ENCODE measurements around the gene RAD9A.
"Not testable (repeated sequence)": the region's sequence is repeated elsewhere in the genome, so short reads cannot be mapped to it uniquely, and the experiment has no call there.

The RAD9A gene

DNA sequence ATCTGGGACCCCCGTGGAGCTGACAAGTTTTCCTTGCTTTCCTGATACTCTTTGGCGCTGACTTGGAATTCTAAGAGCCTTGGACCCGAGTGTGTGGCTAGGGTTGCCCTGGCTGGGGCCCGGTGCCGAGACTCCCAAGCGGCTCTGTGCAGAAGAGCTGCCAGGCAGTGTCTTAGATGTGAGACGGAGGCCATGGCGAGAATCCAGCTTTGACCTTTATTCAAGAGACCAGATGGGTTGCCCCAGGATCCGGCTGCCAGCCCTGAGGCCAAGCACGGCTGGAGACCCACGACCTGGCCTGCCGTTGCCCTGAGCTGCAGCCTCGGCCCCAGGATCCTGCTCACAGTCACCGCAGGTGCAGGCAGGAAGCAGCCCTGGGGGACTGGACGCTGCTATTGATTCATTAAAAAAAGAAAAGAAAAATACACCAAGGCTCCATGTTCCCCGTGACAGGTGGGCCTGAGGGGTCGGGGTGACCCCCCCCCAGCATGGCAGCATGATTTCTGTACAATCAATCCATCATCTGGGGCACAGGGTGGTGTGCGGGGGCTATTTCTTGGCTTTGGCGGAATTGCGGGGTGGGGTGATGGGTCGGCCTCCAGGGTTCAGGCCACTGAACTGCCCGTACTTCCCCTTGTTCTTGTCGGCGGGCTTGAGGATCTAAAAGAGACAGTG, 6.3 kb downstream of the RAD9A start:
- no peak for DNase-seq

DNA sequence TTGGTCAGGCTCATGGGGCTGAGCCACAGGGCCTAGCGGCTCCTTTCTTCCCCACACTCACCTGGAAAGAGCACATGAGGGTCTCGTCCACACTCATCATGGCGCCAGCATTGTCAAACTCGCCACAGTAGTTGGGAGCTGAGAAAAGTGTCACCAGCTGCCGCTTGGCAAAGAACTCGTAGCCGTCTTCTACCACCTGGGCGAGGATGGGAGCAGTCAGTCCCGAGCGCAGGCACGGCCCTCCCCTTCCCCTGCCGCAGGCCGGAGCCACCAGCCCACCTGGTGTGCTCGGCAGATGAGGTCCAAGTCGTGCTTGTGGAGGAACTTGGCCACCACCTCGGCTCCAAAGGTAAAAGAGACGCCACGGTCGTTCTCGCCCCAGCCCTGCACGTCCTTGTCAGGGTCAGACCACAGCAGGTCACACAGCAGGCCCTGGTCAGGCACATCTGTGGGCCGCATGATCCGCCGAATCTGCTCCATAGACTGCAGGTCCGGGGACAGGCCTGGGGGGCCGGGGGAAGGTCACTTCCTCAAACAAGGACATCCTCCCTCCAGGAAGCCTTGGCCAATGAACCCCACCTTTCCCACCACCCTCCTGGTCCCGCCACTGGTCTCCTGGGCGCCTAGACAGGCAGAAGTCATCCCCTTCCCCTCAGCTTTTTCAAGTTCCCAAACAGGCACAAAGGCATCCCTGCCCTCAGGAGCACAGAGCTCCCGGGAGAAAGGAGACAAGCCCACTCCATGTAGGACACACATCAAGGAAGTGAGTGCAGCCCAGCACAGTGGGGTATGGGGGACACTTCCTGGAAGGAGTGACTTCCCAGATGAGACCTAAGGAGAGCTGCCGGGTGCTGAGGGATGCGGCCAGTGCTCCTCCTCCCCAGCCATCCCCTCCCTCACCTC, 7.1 kb downstream of the RAD9A start:
- DNase-seq: no peak

DNA sequence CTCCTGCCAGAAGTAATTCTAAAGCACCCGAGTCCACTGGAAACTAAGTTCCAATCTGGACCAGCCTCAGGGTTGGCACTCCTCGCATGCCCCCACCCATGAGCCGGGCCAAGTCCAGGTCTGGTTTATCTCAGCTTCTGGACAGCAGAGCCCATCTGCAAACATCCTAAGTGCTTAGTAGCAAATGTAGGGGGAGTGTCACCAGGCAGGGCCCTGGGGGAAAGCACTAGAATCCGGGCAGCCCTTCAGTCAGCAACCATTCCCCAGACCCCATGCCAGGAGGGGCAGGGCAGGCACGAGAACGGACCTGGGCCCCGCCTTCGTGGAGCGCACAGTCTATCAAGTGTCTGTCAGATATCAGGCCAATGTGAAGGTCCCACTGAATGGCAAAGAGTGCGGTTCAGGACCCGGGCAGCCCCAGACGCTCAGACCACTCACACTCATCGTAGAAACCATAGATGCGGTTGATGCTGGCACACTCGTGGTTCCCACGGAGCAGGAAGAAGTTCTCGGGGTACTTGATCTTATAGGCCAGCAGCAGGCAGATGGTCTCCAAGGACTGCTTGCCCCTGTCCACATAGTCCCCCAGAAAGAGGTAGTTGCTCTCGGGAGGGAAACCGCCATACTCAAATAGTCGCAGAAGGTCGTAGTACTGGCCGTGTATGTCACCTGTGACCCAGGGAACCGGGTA, 8.6 kb downstream of the RAD9A start:
- DNase-seq: no peak

DNA sequence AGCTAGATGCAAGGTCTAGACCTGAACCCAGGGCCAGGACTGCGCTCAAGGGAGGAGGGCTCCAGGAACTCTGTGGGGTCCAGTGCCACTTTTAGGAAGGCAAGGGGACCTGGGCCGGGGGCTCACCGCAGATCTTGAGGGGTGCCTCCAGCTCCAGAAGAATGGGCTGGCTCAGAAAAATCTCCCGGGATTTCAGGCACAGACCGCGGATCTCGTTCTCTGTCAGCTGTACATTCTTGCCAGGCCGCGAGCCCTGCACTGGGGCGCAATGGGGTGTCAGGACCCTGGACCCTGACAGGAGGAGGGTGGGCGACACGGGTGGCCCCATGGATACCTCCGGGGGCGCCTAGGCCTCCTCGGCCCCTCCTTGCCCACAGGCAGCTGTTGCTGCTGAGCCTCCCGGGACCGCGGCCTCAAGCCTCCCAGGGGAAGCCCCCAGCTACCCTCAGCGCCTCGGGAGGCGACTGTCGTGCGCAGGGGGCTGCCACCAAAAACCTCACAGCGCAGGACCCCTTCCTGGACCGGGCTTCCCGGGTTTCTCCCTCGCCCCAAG, 9.2 kb downstream of the RAD9A start:
- DNase-seq: no peak

DNA sequence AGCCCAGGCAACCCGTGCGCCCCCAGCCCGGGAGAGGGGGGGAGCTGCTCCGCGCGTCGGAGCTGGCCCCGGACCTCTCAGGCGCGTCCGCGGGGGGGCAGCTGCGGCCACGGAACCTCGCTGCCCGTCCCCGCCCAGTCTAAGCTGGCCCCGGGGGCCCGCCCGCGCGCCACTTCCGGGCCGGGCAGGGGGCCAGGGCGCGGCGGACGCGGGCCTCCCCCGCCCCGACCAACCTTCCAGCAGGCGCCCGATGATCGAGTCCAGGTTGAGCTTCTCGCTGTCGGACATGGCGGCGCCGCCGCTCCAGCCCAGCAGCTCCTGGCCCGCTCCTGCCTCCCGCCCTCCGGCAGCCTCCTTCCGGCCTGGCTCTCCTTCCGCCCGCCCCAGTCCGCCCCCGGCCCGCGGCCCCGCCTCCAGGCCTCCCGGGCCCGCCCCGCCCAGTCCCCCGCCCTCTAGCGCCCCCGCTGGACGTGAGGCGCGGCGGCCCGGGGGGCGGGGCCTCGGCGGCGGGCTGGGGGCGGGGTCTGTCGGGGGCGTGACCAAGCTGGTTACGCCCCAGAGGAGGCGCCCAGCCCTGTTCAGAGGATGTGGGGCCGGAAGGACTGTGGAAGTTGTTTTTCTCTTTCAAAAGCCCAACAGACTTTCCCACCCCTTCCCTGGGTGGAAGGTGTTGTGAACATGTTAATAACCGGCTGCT, 9.9 kb downstream of the RAD9A start, which contains the start of gene PPP1CA:
Gene PPP1CA, minus strand, starts transcription at position 364 of the 697 bp plus-strand sequence. Its CDS starts 76 bp downstream, at position 288.
- DNase-seq: peak in 1 of 2 experiments; percentile 65

DNA sequence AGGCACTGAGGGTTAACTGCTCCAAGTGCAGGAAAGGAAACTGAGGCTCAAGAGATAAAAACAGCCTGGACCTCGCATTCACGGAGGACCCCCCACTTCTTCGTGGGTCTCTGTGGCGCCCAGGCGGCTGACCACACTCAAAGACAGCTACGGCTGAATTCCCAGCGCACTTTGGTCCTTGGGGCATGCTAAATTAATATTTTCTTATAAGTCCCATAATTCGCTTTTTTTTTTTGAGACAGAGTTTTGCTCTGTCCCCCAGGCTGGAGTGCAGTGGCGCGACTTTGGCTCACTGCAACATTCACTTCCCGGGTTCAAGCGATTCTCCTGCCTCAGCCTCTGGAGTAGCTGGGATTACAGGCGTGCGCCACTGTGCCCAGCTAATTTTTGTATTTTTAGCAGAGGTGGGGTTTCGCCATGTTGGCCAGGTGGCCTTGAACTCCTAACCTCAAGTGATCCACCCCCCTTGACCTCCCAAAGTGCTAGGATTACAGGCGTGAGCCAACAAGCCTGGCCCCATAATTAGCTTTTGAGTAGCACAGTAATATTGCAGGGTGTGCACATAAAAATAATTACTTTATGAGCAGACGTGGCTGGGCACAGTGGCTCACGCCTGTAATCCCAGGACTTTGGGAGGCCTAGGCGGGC, 10.5 kb downstream of the RAD9A start:
- not testable (repeated sequence) for DNase-seq

DNA sequence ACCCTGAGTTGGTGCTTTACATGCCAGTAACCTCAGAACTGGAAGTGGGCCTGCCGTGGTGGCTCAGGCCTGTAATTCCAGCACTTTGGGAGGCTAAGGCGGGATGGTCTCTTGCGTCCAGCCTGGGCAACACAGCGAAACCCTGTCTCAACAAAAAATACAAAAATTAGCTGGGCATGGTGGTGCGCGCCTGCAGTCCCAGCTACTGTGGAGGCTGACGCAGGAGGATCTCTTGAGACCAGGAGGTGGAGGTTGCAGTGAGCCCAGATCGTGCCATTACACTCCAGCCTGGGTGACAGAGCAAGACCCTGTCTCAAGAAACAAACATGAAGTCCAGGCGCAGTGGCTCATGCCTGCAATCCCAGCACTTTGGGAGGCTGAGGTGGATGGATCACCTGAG, 11.3 kb downstream of the RAD9A start:
- not testable (repeated sequence) for DNase-seq

DNA sequence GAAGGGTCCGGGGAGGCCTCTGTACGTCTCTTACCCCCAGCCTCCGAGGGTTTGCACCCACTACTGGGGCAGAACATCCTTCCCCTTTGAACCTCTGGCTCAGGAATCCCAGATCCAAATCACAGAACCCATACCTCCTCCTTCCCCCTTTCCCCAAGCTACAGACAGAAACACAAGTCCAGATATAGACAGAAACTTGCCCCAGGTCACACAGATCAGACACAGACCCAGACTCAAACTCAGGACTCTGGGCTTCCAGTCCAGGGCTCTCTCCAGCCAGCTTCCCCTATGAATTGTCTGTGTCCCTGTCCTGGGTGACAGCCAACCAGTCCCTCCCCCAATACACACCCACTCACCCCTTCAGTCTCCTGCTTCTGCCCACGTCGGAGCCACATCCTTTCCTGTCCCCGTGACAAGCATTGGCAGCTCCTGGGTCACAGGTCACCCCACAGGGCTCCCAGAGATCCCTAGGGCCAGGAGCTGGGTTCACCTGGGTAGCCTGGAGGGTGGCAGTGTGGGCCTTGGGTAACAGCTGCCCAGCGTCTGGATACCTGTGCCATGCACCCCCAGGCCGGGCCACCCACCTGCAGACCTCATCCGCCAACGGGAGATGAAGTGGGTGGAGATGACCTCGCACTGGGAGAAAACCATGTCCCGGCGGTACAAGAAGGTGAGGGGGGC, 12.9 kb downstream of the RAD9A start:
- no peak for DNase-seq

DNA sequence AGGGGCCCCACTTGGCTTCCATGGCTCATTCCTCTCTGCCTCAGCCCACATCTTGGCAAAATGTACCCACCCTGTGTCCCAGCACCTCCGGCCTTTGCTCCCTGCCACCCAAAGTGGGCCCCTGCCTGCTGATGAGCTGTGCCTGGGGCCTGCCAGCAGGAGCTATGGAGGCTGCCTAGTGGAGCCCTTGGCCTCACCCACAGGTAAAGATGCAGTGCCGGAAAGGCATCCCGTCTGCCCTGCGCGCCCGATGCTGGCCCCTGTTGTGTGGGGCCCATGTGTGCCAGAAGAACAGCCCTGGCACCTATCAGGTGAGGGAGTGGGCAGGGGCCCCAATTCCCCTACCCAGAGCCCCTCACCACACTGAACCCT, 13.4 kb downstream of the RAD9A start:
- DNase-seq: no peak

DNA sequence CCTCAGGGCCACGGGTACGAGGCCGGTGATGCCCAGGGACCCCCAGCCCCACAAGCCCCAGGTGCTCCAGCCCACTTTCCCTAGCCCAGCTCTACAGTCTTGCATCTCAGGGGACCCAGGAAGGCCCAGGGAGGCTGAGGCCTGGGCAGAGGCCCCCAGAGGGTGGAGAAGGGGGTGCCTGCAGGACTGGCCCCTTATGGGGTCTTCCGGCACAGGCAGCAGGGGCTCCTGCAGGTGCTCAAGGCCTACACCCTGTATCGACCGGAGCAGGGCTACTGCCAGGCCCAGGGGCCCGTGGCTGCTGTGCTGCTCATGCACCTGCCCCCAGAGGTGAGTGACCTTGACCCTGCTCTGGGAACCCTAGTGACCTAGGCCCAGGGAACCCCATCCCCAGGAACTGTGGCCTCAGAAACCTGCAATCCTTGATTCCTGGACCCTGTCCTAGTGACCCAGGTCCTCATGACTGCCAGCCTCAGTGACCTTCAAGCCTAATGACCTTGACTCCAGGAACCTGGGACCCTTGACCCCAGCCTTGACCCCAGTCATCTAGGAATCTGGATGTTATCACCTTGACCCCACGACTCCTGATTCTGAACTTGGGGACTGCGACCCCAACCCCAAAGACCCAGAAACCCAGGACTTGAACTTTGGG, 14.0 kb downstream of the RAD9A start:
- DNase-seq: no peak

DNA sequence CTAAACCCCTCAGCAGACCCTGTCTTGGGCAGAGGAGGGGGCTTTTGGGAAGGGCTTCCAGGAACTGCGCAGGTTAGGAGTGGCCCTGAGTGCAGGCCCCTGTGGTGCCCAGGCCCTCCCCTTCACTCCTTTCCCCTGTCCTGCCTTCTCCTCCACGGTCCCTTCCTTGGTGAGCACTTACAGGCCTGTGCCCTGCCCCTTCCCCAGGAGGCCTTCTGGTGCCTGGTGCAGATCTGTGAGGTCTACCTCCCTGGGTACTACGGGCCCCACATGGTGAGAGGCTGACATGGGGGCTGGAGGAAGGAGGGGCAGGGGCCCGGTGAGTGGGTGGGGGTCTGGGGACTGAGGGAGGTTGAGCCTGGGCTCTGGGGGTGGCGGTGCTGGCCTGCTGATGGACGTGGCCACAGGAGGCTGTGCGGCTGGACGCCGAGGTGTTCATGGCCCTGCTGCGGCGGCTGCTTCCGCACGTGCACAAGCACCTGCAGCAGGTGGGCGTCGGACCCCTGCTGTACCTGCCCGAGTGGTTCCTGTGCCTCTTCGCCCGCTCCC, 14.7 kb downstream of the RAD9A start:
- no peak for DNase-seq

DNA sequence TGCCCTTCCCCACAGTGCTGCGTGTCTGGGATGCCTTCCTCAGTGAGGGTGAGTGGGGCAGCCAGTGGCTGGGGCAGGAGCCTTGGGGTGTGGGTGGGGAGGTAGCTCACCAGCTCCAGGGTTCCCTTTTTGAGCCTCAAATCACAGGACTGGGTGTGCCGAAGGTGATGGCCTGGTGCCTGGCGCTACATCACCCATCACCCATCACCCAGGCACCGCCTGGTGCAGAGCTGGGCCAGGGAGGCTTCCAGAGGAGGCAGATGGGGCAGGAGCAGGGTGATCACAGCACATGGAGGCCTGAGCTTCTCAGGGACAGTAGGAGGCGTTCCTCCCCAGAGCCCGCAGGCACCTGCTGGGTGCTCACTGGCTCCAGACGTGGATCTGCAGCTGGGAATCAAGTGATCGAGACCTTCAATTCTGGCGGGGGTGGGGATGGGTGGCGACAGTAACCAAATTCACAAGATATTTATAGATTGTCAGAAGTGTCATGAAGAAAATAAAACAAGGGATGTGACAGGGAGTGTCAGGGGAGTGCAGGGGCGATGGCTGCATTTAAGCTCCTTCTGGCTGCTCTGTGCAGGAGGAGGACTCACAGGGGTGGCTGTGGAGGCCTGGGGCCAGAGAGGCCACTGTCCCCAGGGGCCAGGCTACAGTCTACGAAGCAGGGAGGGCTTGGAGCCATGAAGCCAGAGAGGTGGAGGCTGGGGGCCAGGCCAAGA, 15.3 kb downstream of the RAD9A start:
- DNase-seq: no peak

DNA sequence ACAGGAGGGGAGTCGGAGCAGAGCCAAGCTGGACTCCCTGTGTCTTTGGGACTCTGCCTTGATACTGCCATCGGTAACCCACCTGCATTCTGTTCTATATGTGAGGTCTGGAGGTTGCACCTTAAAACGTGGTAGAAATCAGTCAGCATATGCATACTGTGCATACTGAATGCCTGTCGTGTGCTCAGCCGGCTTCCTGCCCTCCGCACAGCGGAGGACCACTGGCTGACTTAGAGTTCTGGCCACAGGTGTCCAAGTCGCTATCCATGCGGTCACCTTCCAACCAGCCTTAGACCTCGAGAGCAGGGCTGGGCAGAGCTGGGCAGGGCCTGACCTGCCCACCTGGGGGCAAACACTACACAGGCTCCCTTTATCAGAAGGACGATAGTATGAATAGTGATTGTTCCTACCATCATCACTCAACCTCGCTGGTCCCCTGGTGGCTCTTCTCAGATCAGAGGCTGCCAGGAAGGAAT, 15.9 kb downstream of the RAD9A start:
- no peak for DNase-seq

DNA sequence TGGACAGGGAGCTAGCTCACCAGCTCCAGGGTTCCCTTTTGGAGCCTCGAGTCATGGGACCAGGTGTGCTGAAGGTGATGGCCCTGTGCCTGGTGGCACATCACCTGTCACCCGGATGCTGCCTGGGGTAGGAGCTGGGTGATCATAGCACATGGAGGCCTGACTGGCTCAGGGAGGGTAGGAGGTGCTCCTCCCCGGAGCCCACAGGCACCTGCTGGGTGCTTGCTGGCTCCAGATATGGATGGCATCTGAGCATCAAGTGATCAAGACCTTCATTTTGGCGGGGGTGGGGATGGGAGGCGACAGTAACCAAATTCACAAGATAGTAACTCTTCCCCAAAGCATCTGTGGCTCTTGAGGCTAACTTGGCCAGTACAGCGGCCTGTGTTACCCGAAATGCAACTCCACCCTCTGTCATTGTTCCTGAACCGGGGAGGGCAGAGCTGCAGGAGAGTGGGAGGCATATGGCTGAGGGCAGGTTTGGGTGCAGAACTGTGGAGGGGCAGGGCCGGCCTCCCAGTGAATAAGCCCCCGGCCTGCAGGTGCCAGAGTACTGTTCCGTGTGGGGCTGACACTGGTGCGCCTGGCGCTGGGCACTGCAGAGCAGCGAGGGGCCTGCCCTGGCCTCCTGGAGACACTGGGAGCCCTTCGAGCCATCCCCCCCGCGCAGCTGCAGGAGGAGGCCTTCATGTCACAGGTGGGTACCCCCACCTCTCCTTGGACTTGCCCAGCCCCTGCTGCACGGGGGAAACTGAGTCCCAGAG, 16.8 kb downstream of the RAD9A start:
- DNase-seq: no peak

DNA sequence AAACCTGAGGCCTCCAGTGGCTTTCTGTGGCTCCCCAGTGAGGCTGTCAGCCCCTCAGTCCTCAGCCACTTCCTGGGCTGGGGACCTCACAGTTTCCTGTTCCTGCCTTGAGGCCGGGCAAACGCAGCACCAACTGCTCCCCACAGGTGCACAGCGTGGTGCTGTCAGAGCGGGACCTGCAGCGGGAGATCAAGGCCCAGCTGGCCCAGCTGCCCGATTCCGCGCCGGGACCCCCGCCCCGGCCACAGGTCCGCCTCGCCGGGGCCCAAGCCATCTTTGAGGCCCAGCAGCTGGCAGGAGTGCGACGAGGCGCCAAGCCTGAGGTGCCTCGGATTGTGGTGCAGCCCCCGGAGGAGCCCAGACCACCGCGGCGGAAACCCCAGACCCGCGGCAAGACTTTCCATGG, 17.5 kb downstream of the RAD9A start:
- no peak for DNase-seq

DNA sequence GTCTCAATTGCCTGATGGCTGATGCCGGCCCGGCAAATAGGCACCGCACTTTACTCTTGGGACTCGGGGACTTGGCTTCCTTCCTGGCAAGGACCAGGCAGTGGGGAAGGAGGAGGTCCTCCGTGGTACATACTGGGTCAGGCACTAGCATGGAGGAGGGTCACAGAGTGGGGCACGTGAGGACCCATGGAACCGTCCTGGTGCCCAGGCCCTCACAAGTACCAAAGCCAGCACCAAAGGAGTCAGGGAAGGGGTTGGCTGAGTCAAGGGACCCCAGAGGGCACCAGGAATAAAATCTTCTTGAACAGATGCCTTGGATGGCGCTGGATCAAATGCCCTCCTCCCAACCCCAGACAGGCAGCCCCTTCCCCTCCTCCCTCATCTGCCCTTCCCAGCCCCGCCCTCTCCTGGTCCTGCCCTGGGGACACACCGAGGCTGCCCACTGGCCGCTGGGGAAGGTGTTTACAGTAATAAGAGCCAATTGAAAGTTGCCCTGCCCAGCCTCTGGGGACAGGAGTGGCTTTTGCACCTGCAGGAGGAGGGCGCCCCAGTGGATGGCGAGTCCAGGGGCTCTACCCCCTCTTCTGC, 18.1 kb downstream of the RAD9A start:
- no peak for DNase-seq

DNA sequence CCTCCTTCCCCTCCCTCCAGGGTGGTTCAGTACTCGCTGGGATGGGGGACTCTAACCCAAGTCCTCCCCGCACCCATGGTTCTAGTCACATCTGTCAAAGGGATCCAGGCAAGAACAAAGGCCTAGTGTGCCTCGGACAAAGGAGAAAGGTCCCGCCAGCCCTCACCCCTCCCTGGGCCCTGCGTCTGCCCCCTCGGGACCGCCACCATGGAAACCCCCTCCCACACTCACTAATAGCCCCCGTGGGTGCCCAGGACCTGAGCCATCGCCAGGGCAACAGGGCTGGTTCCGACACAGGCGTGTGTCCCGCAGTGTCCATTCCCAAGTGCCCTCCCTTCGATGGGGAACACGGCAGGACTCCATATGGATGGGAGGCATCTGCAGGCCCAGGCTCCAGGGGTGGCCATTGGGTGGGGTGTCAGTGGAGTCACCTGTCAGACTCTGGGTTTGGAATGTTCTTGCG, 18.6 kb downstream of the RAD9A start:
- DNase-seq: no peak

DNA sequence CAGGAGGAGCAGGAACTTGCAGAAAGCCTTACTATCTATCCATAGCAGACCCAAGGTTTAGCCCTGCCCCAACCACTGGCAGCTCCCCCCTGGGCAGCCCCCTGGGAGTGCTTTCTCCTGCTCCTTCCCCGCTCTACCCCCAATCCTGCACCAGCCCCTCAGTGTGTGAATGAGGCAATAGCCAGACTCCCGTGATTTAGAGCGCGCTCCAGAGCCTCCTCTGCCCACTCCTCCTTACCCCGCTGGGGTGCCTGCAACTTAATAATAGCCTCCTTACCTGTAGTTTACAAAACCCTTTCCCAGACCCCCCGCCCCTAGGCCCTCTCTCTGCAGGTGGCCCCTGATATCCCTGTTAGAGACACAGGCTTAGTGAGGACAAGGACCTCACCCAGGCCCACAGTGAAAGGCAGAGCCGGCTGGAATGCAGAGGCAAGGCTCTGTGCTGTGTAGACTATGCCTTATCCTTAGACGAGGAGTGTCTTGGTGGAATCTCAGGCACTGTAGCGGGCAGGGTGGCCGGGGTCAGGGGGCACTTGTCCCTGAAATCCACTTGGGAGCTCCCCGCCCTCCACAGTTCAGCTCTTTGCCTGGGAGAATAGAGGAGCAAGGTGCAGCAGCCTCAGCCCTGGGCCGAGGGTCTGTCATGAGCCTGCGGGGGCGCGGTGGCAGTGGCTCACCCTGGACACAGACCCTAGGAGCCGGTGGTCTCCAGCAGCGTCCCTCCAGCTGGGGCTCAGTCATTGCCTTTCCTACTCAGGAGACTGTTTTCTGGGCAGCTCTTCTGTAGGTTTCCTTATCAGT, 19.4 kb downstream of the RAD9A start:
- no peak for DNase-seq

All from cerebellar nuclear complex (tissue), 1 donor.